8988T (cell line): ENCODE measurements around the gene RASSF7.
"Not testable (repeated sequence)": the region's sequence is repeated elsewhere in the genome, so short reads cannot be mapped to it uniquely, and the experiment has no call there.

Experiments
- DNase-seq: peaks from one replicate; pipeline ENCODE4 v3.0.0; 2011

The RASSF7 gene

DNA sequence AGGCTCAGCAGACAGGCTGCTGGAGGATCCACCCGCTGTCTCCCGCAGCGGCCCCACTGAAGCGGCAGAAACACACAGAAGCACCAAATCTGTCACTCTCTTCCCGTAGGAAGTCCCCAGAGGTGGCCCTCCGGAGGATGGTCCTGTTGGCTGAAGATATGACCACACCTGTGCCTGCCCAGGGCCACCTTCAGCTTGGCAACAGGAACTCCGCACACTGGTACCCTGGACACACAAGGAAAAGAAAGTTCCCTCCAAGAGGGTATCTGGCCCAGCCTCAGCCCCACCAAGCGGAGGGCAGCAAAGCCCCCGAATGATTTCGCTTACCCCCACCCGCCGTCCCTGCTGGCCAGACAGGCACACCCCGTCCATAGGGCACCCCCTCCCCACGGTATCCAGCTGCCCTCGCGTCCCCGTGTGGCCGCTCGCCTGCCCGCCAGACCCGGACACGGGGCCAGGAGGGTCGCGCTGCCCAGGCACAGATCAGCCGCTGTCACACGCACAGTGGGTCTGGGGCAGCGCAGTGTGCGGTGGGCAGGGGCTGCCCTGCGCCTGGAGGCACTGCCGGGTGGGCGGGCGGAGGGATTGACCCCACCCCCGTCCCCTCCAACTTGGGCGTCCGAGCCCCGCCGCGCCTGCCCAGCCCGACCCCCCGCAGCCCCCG lies 7.0 kb downstream of the RASSF7 start:
- DNase-seq, result no peak

DNA sequence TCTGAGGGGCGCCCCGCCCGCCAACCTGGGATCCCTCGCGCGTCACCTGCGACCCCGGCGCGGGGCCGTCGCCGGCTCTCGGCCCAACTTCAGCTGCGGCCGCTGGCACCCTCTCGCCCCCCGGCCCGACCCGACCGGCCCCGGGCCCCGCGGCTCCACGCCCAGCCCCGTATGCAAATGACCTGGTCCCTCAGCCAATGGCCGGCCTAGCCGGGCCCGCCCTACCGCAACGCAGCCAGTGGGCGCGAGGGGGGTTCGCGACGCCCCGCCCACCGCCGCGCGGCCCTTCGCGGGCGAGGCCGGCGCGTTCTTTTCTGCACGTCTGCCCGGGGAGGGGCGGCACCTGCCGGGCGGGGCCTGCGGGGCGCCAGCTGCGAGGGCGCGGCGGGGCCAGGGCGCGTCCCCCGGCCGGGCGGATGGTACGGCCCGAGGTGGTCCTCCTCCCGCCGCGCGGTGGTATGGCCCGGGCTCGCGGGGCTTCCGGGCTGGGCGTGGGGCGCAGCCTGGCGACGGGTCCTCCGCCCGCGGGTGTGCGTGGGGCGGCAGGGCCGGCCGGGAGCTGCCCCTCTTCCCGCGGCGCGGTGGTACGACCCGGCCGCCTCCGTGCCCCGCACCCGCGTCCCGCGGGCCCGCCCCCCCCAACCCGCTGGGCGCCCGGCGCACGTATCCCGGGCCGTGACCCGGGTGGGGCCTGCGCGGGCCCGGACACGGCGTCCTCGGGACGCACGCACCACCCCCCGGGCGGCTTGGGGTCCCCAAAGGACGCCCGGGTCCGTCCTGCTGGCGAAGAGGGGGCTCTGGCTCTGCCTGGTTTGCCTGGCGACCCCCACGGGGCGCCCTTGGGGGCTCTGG lies 7.8 kb downstream of the RASSF7 start:
- peak; percentile 100 for DNase-seq

DNA sequence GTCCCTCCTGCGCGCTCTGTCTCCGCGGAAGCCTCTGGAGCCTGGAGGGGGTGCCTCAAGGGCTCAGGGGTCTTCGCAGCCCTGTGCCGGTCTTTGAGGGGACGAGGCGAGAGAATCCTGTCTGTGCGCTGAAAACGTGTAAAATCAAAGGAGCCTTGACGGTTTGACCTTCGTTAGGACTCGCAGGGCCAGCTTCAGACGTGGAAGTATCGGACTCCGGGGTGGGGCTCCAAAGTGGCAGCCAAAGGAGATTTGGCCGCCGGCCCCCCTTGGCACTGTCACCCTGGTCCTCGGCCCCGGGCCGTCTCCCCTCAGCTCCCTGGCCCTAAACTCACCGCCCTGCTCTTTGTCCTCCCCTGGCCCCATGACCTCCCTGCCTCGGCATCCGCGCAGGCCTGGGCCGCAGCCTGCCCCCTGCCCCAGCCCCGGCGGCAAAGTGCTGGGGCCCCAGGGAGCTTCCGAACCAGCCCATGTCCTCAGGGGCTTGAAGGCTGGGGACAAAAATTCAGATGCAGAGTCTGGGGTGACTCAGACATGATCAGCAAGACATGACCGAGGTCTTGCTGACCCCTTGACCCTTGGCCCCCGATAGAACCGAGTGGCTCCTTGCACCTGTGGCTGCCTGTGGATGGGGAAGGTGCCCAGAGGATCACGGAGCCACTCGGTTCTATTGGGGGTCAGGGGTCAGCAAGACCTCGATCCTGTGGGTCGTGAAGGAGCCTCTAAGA lies 8.6 kb downstream of the RASSF7 start:
- no peak for DNase-seq

DNA sequence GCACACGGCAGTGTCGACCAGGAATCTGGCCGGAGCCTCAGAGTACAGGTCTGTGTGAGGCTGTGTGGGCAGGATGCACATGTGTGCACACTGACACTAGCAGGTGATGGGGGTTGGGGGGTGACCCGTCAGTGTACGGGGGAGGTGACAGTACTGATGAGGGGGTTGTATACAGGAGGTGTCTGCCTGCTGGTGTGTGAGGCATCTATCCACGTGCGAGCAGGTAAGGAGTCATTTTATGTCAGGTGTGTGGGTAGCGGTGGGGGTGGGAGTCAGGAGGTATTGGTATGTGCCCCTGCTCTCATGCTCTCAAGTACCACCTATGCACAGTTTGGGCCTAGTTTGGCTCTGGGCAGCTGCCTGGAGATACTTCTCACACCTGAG lies 11.0 kb downstream of the RASSF7 start:
- DNase-seq, result no peak

DNA sequence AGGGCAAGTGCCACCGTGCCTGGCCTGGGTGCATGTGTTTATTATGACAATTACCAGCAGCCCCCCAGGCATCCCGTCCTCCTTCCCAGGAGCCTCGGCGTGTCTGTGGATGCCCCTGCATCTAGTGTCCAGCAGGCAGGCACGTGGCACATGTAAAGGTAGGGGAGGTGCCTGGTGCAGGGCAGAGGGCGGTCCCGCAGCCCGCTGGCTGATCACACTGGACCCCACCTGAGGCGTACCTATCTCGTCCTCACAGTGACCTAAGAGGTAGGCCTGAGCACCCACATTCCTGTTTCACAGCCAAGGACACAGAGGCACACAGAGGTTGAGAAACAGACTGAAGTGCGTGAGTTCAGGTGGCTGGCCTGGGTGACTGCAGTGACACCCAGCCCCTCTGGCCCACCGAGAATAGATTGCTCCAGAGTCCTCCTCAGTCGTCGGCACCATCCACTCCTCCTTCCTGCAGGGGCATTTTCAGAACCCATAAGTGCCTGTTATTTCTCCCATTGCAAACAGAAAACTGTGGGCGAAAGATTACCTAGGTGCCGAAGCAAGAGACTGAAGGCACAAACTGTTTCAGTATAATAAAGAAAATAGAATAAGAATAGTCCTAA lies 12.5 kb downstream of the RASSF7 start:
- DNase-seq, result no peak

DNA sequence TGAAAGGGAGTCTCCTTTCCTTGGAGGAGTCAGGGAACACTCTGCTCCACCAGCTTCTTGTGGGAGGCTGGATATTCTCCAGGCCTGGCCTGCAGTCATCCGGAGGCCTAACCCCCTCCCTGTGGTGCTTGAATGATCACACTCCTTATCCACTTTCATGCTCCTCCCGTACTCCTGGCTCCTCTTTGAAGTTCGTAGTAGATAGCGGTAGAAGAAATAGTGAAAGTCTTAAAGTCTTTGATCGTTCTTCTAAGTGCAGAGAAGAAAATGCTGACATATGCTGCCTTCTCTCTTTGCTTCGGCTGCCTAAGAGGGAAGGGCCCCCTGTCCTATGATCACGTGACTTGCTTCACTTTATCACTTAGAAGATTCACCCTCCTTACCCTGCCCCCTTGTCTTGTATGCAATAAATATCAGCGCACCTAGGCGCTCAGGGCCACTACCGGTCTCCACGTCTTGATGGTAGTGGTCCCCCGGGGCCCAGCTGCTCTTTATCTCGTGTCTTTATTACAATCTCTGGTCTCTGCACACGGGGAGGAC lies 13.3 kb downstream of the RASSF7 start:
- not testable (repeated sequence) for DNase-seq

DNA sequence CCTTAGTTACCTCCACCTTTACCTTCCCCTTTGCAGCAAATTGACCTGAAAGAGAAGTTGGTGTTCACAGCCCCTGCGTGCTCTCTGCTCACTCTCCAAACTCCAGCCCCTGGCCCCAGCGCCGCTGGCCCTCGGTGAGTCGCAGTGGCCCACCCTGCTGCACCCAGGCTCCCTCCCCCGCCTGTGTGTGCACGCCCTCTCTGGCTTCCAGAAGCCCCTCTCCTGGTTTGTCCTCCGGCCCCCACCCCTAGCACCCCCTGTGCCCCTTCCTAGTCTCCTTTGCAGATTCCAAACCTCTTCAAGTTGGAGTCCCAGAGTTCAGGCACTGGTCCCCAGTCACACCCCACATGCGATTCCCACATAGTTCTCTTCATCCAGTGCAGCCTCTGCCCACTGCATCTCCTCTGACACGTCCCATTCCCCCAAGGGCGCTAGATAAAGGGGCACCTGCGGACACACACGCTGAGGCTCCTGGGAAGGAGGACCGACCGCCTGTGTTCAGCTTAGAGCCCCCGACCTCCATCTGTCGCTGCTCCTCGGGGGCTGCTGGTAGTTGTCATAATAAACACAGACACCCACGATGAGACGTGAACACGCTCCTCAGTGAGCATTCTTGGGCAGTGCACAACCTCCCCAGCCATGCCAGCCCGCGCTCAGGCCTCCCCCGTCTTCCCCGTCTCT lies 14.0 kb downstream of the RASSF7 start:
- no peak for DNase-seq

DNA sequence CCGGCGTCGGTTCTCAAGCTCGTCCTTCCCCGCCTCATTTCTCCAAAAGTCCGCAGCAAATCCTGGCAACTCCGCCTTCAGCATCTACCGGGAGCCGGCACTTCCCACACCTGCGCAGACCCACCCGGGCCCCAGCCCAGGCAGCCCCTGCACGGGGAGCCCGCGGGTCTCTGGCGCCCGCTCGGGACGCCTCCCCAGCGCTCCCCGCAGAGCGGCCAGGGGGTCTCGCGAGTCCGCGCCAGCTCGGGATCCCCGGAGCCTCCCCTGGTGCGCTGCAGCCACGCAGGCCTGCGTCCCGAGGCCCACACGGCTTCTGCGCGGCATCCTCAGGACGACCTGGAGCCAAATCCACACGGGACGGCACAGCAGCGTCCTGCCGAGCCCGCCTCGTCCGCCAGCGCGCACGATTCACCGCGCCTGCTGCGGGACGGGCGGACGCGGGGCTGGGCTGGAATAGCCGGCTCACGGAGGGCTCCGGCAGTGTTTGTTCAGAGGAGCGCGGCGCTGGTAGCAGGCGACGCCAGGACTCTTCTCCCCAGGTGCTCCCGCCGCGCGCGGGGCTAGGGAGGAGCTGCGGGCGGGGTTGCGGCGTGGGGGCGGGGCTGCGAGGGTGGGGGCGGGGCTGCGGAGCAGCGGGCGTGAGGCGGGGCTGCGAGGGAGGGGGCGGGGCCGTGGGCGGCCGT lies 14.7 kb downstream of the RASSF7 start:
- DNase-seq, result peak; percentile 94

DNA sequence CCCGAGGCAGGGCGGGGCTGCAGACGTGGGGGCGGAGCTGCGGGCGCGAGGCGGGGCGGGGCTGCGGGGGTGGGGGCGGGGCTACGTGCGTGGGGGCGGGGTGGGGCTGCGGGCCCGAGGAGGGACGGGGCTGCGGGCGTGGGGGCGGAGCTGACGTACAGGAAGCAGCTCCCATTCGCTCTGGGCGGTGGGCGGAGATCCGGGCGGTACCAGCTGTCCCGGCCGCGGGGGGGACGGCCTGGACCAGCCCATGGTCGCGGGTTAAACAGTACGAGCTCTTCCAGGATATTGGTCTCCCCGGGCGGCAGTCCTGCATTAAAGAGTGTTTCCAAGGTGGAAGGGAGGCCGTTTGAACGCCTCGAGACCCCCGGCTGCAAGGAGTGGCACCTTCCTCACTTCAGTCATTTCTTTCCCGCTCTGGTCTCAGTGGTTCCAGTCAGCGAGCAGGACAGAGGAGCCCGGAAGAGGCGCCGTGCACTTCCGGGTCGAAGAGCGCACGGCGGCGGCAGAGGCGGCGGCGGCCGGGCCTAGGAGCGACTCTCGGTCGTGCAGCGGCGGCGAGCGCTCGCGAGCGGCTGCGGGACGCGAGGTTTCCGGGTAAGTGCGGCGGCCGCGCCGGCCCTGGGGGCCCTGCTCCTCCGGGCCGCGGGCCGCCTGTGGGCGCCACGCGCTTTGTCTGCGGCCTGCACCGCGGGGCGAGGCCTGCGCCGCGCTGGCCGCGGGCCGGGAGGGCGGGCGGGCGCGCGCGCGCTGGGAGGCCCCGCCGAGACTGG lies 15.4 kb downstream of the RASSF7 start, which contains the start of gene PHRF1:
PHRF1 (plus strand) TSS at position 475 of the 773 bp plus-strand sequence. CDS start 5,043 bp downstream, outside the sequence.
- DNase-seq, result peak; percentile 100

DNA sequence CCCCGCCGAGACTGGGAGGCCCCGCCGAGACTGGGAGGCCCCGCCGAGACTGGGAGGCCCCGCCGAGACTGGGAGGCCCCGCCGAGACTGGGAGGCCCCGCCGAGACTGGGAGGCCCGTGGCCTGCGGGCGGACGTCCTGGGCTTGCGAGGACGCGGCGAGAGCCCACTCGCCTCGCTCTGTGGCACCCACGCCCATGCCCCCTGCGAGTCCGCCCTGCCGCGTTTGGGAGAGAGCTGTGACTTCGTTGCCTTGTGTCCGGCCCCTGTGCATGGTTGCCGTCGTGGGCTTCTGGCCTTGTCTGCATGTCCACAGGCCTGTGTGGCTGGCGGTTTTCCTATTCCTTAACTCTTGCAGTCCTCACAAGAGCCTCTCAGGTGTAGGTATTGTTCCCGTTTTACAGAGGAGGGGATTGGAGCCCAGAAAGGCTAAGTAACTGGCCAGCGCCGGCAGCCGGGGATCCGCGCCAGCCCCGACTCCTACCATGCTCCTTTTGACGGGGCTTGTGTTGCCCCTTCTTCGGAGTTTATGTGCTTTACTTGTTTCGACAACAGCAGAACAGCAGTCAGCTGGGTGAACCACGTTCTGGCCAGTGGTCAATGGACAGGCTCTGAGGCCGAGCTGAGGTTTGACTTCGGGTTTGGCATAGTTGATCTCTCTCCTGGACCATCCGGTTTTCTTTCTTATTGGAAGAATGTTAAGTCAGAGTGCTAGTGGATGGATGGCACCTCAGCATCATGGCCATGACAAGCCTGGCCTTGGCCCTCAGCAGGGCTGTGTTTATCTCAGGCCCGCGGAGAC lies 16.2 kb downstream of the RASSF7 start:
- no peak for DNase-seq

DNA sequence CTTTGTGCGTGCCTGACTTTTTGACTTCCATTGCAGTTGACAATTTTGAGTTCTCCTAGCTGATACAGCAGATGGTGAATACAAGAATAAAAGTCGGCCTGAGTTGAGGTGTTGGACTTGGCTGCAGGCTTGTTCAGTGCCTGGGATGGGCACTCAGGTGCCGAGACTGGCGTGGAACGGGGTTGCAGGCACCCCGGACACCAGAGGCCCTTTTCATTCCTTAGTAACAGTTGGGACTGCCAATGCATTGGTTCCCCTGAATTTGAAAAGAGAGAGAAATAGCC lies 16.8 kb downstream of the RASSF7 start:
- DNase-seq, result no peak

DNA sequence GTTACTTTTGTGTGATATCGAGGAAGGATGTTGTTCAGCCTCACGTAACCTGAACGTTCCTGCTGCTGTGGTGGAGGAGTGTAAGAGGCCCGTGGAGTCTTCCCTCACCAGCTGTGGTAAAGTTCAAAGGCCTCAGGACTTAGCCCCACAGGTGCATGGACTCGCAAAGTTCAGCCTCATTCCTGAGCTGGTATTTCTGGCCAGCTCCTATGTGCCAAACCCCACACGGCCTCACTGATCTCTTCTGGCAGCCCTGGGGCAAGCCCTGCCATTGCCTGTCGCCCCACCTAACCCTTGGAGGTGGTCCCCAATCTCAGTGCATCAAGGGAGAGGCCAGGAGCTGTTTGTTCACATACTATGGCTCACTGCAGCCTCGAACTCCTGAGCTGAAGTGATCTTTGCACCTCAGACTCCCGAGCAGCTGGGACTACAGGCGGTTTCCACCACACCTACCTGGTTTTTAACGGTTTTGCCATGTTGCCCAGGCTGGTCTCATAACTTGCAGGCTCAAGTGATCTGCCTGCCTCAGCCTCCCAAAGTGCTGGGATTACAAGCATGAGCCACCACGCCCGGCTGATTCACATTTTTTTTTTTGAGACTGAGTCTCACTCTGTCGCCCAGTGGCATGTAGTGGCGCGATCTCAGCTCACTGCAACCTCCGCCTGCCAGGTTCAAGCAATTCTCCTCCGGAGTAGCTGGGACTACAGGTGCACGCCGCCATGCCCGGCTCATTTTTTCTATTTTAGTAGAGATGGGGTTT lies 17.7 kb downstream of the RASSF7 start:
- DNase-seq, result no peak

DNA sequence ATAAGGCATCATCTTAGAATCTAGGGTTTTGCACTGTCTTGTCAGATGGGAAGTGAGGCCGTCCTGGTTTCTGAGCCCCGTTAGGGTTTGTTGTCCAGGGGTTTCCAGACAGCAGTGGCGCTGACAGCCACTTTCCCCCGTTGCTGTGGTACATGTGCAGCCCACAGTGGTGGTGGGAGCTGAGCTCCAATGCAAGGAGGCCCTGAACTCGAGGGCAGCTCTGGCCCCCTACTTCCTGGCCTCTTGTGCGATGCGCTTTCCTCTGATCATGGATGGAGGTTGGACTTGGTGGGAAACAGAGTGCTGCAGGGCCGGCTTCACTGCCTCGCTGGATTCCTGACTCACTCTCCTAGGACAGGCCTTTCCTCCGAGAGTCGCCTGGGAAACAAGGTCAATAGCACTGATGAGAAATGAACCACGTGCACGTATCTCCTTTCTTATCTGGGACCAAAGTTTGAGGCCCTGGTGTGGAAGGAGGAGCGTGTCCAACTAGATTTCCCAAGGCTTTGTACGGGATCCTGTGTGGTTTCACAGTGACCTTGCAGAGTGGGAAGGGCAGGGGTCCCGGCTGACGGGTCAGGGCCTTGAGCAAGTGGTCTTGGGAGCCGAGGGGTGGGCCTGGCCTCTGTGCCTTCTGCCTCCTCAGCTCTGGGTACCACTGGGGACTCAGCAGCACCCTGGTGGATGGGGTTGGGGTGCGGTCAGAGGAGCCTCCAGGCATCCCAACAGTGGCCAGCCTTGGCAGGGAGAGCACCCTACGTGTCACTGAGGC lies 19.2 kb downstream of the RASSF7 start:
- no peak for DNase-seq

DNA sequence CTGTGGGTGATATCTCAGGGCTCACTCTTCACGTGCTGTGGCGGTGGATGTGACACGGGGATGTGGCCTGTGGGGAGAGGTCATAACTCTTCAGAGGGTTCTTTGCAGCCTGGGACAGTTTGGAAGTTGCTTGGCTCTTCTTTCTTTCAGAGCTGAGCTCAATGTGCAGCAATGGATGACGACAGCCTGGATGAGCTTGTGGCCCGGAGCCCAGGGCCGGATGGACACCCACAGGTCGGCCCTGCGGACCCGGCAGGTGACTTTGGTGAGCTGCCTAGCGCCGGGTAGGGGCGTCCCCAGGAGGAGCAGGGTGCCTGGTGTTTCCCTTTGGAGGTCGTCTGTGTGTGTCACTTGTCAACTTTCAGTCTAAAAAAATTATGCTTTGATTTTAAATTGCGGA lies 20.6 kb downstream of the RASSF7 start:
- DNase-seq, result no peak

DNA sequence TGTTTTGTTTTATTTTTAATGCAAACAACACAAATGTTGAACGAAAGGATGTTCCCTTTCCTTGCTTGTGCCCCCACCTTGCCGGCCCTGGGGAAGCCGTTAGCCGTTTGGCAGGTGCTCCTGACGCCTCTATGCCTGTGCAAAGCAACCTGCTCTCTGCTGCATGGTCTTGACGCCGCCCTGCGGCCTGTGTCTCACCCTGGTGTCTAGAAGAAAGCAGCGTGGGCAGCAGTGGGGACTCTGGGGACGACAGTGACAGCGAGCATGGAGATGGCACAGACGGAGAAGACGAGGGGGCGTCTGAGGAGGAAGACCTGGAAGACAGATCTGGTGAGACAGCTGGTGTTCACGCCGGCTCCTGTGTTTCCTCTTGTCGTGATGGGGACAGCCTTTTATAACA lies 21.0 kb downstream of the RASSF7 start:
- DNase-seq, result no peak

DNA sequence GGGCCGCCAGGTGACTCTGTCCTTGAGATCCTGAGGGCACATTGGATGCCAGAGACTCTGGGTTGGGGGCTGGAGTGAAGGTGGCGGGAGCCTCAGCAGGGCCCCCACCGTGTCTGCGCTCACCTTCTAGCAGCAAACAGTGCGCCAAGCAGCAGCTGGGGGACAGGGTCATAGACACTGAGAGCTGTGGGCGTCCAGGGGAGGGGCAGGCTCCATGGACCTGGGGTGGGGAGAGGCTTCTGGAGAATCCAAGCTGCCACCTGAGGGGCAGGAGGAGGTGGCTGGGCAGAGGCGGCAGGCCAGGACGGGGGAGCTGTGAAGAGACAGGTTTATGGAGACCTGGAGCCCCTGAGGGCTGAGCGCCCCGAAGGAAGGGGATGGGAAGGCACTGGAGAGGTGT lies 23.5 kb downstream of the RASSF7 start:
- DNase-seq, result no peak

DNA sequence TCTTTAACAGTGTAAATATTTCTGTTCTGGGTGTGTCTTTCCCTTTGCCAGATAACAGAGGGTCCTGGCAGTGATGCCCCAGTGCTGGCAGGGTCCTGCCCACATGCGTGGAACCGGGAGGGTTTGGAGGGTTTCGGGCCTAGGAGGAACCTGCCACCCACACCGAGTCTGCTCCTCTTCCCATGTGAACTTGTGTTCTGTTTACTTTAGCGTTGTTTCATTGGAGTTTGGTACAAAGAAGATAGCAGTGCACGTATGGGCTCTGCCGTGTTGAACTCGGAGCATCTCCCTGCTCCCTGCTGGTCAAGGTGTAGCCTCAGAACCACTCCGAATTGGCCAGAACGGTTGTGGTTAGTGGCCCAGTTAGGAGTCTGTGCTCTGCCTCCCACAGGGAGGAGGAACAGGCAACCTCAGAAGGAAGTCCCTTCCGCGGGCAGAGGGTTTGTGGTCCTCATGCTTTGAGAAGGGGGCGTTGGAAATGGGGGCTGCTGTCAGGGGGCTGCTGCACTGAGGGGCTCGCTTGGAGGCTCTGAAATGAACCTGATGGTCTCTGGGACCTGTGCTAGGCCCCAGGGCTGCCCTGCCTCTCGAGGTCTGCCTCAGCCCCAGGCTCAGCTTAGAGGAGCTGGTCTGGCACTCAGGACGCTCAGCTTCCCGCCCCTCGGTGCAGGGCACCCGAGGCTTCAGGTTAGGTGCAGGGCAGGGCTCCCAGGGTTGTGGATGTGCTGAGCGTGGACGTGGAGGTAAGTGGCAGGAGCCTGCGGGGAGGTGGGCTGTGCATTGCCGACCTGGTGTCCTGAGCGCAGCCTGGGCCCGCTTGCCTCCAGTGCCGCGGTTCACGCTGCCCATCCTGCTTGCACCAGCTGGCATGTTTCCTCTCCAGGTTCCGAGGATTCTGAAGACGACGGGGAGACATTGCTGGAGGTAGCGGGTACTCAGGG lies 25.9 kb downstream of the RASSF7 start:
- DNase-seq, result no peak

DNA sequence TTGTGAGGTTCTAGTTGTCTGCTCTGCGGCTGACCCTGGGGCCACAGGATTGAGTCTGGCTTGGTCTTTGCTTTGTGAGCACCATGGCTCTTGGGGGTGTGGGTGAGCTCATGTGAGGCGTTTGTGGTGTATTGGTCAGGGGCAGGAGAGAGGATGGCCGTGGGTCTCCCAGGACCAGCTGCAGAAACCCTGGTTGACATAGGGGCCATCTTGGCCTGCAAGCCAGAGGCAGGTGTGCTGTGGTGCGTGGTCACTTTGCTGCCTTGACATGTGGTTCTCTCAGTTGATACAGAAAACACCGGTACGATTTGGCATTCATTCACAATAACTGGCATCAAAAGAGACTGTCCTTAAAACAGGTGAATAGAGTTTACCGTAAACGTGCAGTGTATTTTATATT lies 26.8 kb downstream of the RASSF7 start:
- no peak for DNase-seq
